ENCODE measurements around the gene MUC5B. TPM values are rescaled to one million over a fixed set of nuclear protein-coding genes. Genes with fewer than 3 reads are reported as not detected.

MUC5B gene
- total and polyA plus RNA-seq, 9 donors: 0.02 to 35.3 (median 1.1) TPM; not detected in 1

DNA sequence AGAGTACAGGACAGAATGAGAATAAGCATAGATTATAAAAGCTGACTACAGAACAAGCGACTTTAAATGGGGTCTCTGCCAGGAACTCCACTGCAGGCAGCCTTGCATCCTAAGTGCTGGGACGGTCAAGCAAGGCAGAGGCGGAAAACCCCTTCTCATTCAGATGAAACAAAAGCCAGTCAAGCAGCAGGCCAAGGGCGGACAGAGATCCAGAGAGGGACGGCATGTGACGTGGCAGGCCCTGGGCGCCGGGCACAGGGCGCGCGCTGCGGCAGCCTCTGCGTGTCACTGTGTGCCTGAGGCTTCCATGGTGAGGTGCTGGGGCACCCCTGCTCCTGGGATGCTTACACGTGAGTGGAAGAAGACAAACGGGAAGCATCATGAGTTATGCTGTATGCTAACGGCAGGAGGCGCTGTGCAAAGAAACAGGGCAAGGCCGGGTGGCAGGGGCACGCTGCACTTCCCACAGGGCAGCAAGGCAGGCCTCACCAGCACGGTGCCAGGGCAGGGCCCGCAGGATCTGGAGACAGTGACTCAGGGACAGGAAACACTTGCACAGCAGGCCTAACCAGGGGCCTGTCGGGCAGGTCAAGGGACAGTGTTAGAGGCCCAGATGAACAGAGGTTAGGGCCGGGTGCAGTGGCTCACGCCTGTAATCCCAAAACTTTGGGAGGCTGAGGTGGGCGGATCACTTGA, 80.4 kb downstream of the MUC5B start:
- Histone ChIP-seq H3K4me3 (no peak overlapping the region), H3K27ac (peak overlapping the region in 1 of 2 donors; percentile 5), H3K27me3 (no peaks in the 10 kb centered on the region), H3K36me3 (no peaks in the 10 kb centered on the region), H3K9me3 (no peaks in the 10 kb centered on the region), H3K4me1 (ENCODE audit: insufficient read depth) (peaks cover 34% of the 10 kb centered on the region)
- intact Hi-C loops (cut with DNase I): loop anchor here in 1 of 4 donors (10.0 kb wide), 1 partner anchor 212 kb away; no protein-coding TSS in a partner anchor
- TF ChIP-seq EP300 (IDR thresholded peaks at IDR 0.05): no peak
- no peak for TF ChIP-seq POLR2A (IDR thresholded peaks at IDR 0.05)
- TF ChIP-seq, protein P1, sequence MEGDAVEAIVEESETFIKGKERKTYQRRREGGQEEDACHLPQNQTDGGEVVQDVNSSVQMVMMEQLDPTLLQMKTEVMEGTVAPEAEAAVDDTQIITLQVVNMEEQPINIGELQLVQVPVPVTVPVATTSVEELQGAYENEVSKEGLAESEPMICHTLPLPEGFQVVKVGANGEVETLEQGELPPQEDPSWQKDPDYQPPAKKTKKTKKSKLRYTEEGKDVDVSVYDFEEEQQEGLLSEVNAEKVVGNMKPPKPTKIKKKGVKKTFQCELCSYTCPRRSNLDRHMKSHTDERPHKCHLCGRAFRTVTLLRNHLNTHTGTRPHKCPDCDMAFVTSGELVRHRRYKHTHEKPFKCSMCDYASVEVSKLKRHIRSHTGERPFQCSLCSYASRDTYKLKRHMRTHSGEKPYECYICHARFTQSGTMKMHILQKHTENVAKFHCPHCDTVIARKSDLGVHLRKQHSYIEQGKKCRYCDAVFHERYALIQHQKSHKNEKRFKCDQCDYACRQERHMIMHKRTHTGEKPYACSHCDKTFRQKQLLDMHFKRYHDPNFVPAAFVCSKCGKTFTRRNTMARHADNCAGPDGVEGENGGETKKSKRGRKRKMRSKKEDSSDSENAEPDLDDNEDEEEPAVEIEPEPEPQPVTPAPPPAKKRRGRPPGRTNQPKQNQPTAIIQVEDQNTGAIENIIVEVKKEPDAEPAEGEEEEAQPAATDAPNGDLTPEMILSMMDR (IDR thresholded peaks at IDR 0.05): no peak
- WGBS, 3 donors: 85 to 88% (median 87%) methylated on average over 25 of the region's 25 CpGs
- DNase-seq: peak in 4 of 5 donors; percentile 6 to 38 (median 26)

DNA sequence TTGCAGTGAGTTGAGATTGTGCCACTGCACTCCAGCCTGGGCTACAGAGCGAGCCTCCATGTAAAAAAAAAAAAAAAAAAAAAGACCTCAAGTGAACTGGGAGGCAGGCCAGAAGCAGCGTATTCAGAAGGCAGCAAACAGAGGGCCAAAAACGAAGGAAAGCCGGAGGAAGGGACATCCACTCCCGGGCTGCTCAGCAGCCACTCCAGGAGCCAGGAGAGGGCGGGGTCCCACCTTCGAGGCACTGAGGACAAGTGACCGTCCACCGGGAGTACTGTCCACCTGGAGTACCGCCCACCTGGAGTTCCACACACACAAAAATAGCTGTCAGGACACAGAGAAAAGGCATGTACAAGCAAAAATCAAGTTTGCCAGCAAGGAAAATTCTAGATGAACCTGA, 81.1 kb downstream of the MUC5B start:
- Histone ChIP-seq H3K9me3 (no peaks in the 10 kb centered on the region), H3K36me3 (no peaks in the 10 kb centered on the region), H3K27ac (peak overlapping the region in 1 of 2 donors; percentile 68), H3K4me3 (no peak overlapping the region), H3K4me1 (ENCODE audit: insufficient read depth) (peaks cover 37% of the 10 kb centered on the region), H3K27me3 (no peaks in the 10 kb centered on the region)
- 34 to 42% (median 41%) methylated on average over 10 of the region's 10 CpGs for WGBS, 3 donors
- intact Hi-C loops (cut with DNase I): loop anchor here in 1 of 4 donors (10.0 kb wide), 1 partner anchor 211 kb away; no protein-coding TSS in a partner anchor
- TF ChIP-seq, protein P1 (IDR thresholded peaks at IDR 0.05): no peak
- TF ChIP-seq EP300 (IDR thresholded peaks at IDR 0.05): no peak
- peak in 4 of 5 donors; percentile 55 to 73 (median 67) for DNase-seq

DNA sequence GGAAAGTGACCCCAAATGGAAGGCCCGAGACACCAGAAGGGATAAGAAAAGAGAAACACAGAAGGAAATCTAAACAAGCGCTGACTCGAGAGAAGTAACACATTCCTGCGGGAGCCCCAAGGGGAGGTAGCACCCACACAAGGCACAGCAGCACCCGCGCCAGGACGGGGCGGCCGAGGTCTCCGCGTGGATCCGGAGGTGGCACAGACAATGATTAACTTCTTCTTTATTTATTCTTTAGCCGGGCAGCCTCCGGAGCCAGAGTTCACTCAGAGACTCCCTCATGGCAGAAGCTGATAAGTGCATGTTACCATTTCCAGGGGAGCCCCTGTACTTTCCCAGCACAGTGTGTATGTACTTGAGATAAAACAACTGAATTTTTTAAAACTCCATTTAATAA, 81.5 kb downstream of the MUC5B start:
- H3K27me3 ChIP-seq: no peaks in the 10 kb centered on the region
- H3K27ac ChIP-seq: peak overlapping the region in 1 of 2 donors; percentile 68
- no peaks in the 10 kb centered on the region for H3K9me3 ChIP-seq
- 20 to 36% (median 23%) methylated on average over 14 of the region's 14 CpGs for WGBS, 3 donors
- peaks cover 35% of the 10 kb centered on the region for H3K4me1 ChIP-seq (ENCODE audit: insufficient read depth)
- intact Hi-C loops (cut with DNase I): loop anchor here in 1 of 4 donors (10.0 kb wide), 1 partner anchor 210 kb away; no protein-coding TSS in a partner anchor
- TF ChIP-seq EP300 (IDR thresholded peaks at IDR 0.05): no peak
- no peak for TF ChIP-seq POLR2A (IDR thresholded peaks at IDR 0.05)
- TF ChIP-seq, protein P1 (IDR thresholded peaks at IDR 0.05): no peak
- DNase-seq: peak in 1 of 5 donors; percentile 12
- no peak overlapping the region for H3K4me3 ChIP-seq
- H3K36me3 ChIP-seq: no peaks in the 10 kb centered on the region

DNA sequence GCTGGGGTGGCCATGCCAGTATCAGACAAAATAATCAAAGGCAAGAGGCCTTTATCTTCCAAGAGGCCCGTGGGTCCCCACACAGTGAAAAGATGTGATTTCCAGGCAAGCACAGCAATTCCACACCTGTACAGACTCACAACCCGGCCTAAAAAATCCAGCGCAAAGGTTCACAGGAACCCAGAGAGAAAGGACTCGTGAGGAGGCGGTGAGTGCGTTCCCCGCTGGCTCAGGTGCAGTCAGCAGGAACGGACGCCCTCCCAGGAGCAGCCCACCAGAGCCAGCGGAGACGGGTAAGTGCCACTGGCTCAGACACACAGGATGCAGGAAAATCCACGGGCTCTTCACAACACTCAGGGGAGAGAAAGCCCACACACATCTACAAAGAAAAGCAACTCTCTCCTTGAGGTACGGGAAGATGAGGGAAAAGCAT, 82.2 kb downstream of the MUC5B start:
- intact Hi-C loops (cut with DNase I): loop anchor here in 1 of 4 donors (10.0 kb wide), 1 partner anchor 210 kb away; no protein-coding TSS in a partner anchor
- no peak for DNase-seq
- 84 to 88% (median 88%) methylated on average over 13 of the region's 13 CpGs for WGBS, 3 donors
- no peaks in the 10 kb centered on the region for H3K27me3 ChIP-seq
- TF ChIP-seq, protein P1 (IDR thresholded peaks at IDR 0.05): no peak
- TF ChIP-seq POLR2A (IDR thresholded peaks at IDR 0.05) (no peak), EP300 (IDR thresholded peaks at IDR 0.05) (no peak)
- H3K4me3 ChIP-seq: no peak overlapping the region
- H3K27ac ChIP-seq: no peak overlapping the region
- peaks cover 32% of the 10 kb centered on the region for H3K4me1 ChIP-seq (ENCODE audit: insufficient read depth)
- H3K9me3 ChIP-seq: no peaks in the 10 kb centered on the region
- H3K36me3 ChIP-seq: no peaks in the 10 kb centered on the region

Measured in ovary (tissue), 9 donors.